IPS-11a (cell line): Measurements from ENCODE around the gene RBM20.
A peak's percentile ranks its signal among the peaks of the same experiment; 100 is the strongest.
"Not testable (repeated sequence)": the region's sequence is repeated elsewhere in the genome, so short reads cannot be mapped to it uniquely, and the experiment has no call there.

Source experiments
- H3K4me3 ChIP-seq: one replicate; pipeline ENCODE4 v1.5.1; 2013; ENCODE audit warnings: low read depth, low read length, control low read depth

Gene RBM20

GRCh38 chr10:110625356-110625894 is 18.7 kb upstream of the RBM20 start:
- no peak overlapping the region for H3K4me3 ChIP-seq

- H3K4me3 ChIP-seq: no peak overlapping the region
These were observed 17.9 kb upstream of the RBM20 start for GRCh38 chr10:110625951-110626855.

- no peak overlapping the region for H3K4me3 ChIP-seq
These were observed 16.0 kb upstream of the RBM20 start for GRCh38 chr10:110628161-110628560.

GRCh38 chr10:110629680-110630191 is 14.4 kb upstream of the RBM20 start:
- H3K4me3 ChIP-seq: no peak overlapping the region

- H3K4me3 ChIP-seq: no peak overlapping the region
These were observed 12.2 kb upstream of the RBM20 start for GRCh38 chr10:110631934-110632333.

- H3K4me3 ChIP-seq: no peak overlapping the region
These were observed 11.4 kb upstream of the RBM20 start for GRCh38 chr10:110632591-110633215.

GRCh38 chr10:110634527-110635209 is 9.5 kb upstream of the RBM20 start:
- H3K4me3 ChIP-seq: no peak overlapping the region

- H3K4me3 ChIP-seq: no peak overlapping the region
These were observed 7.6 kb upstream of the RBM20 start for GRCh38 chr10:110636572-110636931.

GRCh38 chr10:110636932-110637557 is 7.1 kb upstream of the RBM20 start:
- no peak overlapping the region for H3K4me3 ChIP-seq

GRCh38 chr10:110637558-110638053 is 6.5 kb upstream of the RBM20 start:
- no peak overlapping the region for H3K4me3 ChIP-seq

- H3K4me3 ChIP-seq: no peak overlapping the region
These were observed 5.8 kb upstream of the RBM20 start for GRCh38 chr10:110638319-110638718.

GRCh38 chr10:110639046-110639445 is 5.1 kb upstream of the RBM20 start:
- not testable (repeated sequence) for H3K4me3 ChIP-seq

GRCh38 chr10:110639858-110640257 is 4.3 kb upstream of the RBM20 start:
- not testable (repeated sequence) for H3K4me3 ChIP-seq

GRCh38 chr10:110641256-110641655 is 2.9 kb upstream of the RBM20 start:
- no peak overlapping the region for H3K4me3 ChIP-seq

- no peak overlapping the region for H3K4me3 ChIP-seq
These were observed 1.7 kb upstream of the RBM20 start for GRCh38 chr10:110642204-110643034.

GRCh38 chr10:110643035-110643652 is 992 bp upstream of the RBM20 start:
- H3K4me3 ChIP-seq: peak overlapping the region; percentile 59

- H3K4me3 ChIP-seq: peak overlapping the region; percentile 59
These were observed 694 bp downstream of the RBM20 start for GRCh38 chr10:110644598-110645462.

GRCh38 chr10:110646417-110647135 is 2.4 kb downstream of the RBM20 start:
- H3K4me3 ChIP-seq: no peak overlapping the region
